Activated T-helper 17 cell treated with anti-CD3 and anti-CD28 coated beads, Interleukin-2, amount 50 U/mL, for 72 hours (primary cell): Measurements from ENCODE around the gene PARD3B. TPM values are rescaled to one million over a fixed set of nuclear protein-coding genes. Genes with fewer than 3 reads are reported as not detected.
A peak's percentile ranks its signal among the peaks of the same experiment; 100 is the strongest.

ENCODE experiments used
- ATAC-seq: fragments of 150-1000 bp; cut with Tn5 transposase; replicated peaks from 2 replicates; pipeline ENCODE4 v1.10.0; 2021; ENCODE audit warnings: mild to moderate bottlenecking, moderate library complexity
- H3K27ac Mint-ChIP-seq: one replicate; pipeline ENCODE4 v1.8.0; 2022; ENCODE audit warnings: mixed read lengths
- H3K27me3 Mint-ChIP-seq: one replicate; pipeline ENCODE4 v1.8.0; 2022; ENCODE audit warnings: mixed read lengths
- H3K36me3 Mint-ChIP-seq: one replicate; pipeline ENCODE4 v1.8.0; 2022; ENCODE audit warnings: low read depth, mild to moderate bottlenecking, mixed read lengths
- H3K4me1 Mint-ChIP-seq: one replicate; pipeline ENCODE4 v1.8.0; 2022; ENCODE audit warnings: mixed read lengths
- H3K4me3 Mint-ChIP-seq: one replicate; pipeline ENCODE4 v1.8.0; 2022; ENCODE audit warnings: mild to moderate bottlenecking, mixed read lengths
- H3K9me3 Mint-ChIP-seq: one replicate; pipeline ENCODE4 v1.8.0; 2022; ENCODE audit warnings: mixed read lengths
- total RNA-seq, 2 donors: library from RNA; stranded (reverse); gene quantifications; one replicate each; pipeline ENCODE4 v1.2.3, GENCODE V29; 2022

The PARD3B gene
- total RNA-seq, 2 donors from 2014 or later: 0.29 to 1.5 TPM

DNA sequence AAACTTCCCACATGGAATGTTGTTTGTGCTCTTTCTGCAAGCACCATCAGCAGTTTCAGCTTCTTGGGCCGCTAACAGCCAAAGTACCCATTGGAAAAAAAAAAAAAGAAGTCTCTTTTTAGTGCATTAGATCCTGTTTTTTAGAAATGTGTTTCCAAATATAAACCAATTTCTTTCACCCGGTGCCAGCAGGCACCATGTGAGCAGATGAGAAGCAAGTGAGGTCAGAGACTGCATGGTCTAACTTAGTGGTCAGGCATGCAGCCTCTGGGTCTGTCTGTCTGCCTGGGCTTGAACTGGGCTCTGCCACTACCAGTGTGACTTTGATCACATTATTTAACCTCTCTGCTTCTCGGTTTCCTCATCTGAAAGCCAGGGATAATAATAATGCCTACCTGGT is 1061.9 kb downstream of the PARD3B start:
- Mint-ChIP-seq H3K36me3 (no peaks in the 10 kb centered on the region), H3K27ac (no peak overlapping the region), H3K4me3 (no peak overlapping the region), H3K9me3 (peaks cover 21% of the 10 kb centered on the region), H3K27me3 (peaks cover 31% of the 10 kb centered on the region), H3K4me1 (no peaks in the 10 kb centered on the region)
- ATAC-seq: no peak

GRCh38 chr2:205609113-205609512 is 1063.8 kb downstream of the PARD3B start:
- no peaks in the 10 kb centered on the region for H3K36me3 Mint-ChIP-seq
- peaks cover 9% of the 10 kb centered on the region for H3K9me3 Mint-ChIP-seq
- H3K4me1 Mint-ChIP-seq: no peaks in the 10 kb centered on the region
- H3K4me3 Mint-ChIP-seq: no peak overlapping the region
- peaks cover 31% of the 10 kb centered on the region for H3K27me3 Mint-ChIP-seq
- no peak overlapping the region for H3K27ac Mint-ChIP-seq
- no peak for ATAC-seq

DNA sequence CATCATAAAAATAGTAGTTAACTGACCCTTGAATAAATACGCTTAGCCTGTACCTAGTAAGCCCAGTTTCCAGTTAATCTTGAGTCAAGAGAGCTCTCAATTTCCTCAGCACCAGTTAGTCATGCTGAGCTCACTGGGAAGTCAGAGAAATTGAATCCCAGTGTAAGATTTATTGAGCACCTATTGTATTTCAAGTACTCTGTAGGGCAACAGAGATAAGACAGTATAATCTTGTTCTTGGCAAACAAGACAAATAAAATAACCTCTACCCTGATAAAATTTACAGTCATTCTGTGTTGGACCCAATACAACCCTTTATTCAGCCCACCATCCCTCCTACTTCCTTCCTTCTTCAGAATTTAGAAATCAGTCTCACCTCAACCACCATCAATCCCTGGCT is 1065.2 kb downstream of the PARD3B start:
- H3K36me3 Mint-ChIP-seq: no peaks in the 10 kb centered on the region
- peaks cover 25% of the 10 kb centered on the region for H3K27me3 Mint-ChIP-seq
- no peak overlapping the region for H3K4me3 Mint-ChIP-seq
- no peak for ATAC-seq
- H3K27ac Mint-ChIP-seq: no peak overlapping the region
- no peaks in the 10 kb centered on the region for H3K4me1 Mint-ChIP-seq
- peaks cover 4% of the 10 kb centered on the region for H3K9me3 Mint-ChIP-seq

DNA sequence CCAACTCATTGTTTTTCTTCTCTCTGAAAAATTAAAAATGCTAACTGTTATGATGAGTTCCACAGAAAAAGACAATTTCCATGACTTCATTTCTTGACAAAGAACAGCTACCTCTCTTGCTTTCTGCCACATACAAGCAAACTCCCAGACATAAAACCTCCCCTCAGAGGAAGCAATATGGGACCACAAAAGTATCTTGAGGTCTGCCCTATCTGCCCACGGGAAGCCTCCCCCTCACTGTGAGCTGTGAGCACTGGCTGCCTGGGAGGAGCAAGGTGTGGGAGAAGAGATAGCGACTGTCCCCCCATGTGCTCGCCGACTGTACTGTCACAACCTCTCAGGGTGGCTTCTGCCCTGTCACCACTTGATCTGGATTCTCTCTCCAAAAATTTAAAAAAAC is 1067.4 kb downstream of the PARD3B start:
- H3K4me1 Mint-ChIP-seq: no peaks in the 10 kb centered on the region

DNA sequence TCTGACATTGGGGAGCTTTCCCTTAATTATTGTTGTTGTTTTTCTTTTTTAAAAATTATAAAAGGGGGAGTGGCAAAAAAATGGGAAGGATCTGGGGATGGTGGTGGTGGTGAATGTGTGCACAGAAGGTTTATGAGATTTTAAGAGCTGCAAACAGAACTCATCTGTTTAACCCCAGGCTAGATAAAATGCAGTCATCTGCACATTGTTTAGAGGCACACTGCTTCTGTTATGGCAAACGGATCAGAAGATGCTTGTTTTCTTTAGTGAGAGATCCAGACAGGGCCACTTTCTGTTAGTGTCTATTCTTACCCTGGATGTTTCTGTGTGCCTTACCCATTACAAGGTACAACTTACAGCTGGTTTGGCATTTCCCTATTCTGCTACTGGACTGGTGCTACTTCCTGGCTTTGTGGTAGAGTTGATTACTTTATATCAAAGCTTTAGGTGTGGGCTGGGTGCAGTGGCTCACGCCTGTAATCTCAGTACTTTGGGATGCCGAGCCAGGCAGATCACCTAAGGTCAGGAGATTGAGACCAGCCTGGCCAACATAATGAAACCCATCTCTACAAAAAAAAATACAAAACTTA is 1068.8 kb downstream of the PARD3B start:
- no peaks in the 10 kb centered on the region for H3K4me1 Mint-ChIP-seq
- ATAC-seq: peak; percentile 2
- no peak overlapping the region for H3K27ac Mint-ChIP-seq

More for the DNA sequence above, 1067.4 kb downstream of the PARD3B start:
- peaks cover 20% of the 10 kb centered on the region for H3K27me3 Mint-ChIP-seq
- H3K9me3 Mint-ChIP-seq: no peaks in the 10 kb centered on the region
- ATAC-seq: peak; percentile 89
- no peaks in the 10 kb centered on the region for H3K36me3 Mint-ChIP-seq
- H3K27ac Mint-ChIP-seq: peak overlapping the region; percentile 15
- H3K4me3 Mint-ChIP-seq: peak overlapping the region; percentile 7

DNA sequence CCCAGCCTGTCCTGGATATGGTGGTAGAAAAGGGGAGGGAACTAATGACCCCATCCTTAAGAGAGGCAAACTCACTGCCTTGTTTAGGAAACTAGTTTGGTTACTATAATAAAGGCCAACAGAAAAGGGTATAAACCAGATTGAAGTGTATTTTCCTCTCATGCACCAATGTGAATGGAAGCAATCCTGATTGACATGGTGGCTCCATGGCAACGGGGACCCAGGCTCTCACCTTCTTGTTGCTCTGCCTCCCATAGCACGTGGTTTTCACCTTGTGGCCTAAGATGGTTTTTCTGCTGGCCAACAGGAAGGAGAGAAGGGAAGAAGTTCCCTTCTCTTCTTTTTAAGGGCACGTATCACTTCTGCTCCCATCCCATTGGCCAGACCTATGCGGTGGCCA is 1069.7 kb downstream of the PARD3B start:
- H3K9me3 Mint-ChIP-seq: no peaks in the 10 kb centered on the region
- H3K4me3 Mint-ChIP-seq: no peak overlapping the region
- H3K27ac Mint-ChIP-seq: no peak overlapping the region
- ATAC-seq: no peak
- no peaks in the 10 kb centered on the region for H3K36me3 Mint-ChIP-seq
- peaks cover 11% of the 10 kb centered on the region for H3K27me3 Mint-ChIP-seq
- no peaks in the 10 kb centered on the region for H3K4me1 Mint-ChIP-seq

More for the DNA sequence above, 1068.8 kb downstream of the PARD3B start:
- Mint-ChIP-seq H3K4me3 (no peak overlapping the region), H3K27me3 (peaks cover 15% of the 10 kb centered on the region), H3K9me3 (no peaks in the 10 kb centered on the region), H3K36me3 (no peaks in the 10 kb centered on the region)

- Mint-ChIP-seq H3K27me3 (no peaks in the 10 kb centered on the region), H3K36me3 (no peaks in the 10 kb centered on the region), H3K9me3 (no peaks in the 10 kb centered on the region), H3K27ac (no peak overlapping the region), H3K4me1 (no peaks in the 10 kb centered on the region), H3K4me3 (no peak overlapping the region)
- no peak for ATAC-seq
These were observed 1072.6 kb downstream of the PARD3B start for GRCh38 chr2:205617905-205618304.

DNA sequence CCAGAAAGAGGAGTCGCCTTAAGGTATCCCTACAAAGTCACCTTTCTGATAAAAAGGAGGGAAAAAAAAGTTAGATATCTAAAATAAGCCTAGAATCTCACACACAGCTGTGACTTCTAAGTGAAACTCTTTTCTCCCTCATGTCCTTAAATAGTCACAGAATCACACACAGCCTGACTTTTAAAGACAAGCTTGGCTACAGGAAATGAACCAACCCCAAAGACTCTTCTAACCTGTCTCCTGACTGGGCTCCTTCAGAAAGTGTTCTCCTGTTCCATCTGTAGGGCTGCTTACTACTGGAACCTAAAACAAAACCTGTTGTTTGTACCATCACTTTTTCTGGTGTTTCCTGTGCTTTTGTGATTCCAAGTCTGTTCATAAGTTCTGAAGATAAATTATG is 1074.3 kb downstream of the PARD3B start:
- no peaks in the 10 kb centered on the region for H3K4me1 Mint-ChIP-seq
- H3K27ac Mint-ChIP-seq: no peak overlapping the region
- no peaks in the 10 kb centered on the region for H3K27me3 Mint-ChIP-seq
- H3K36me3 Mint-ChIP-seq: no peaks in the 10 kb centered on the region
- H3K9me3 Mint-ChIP-seq: no peaks in the 10 kb centered on the region
- no peak for ATAC-seq
- H3K4me3 Mint-ChIP-seq: no peak overlapping the region

DNA sequence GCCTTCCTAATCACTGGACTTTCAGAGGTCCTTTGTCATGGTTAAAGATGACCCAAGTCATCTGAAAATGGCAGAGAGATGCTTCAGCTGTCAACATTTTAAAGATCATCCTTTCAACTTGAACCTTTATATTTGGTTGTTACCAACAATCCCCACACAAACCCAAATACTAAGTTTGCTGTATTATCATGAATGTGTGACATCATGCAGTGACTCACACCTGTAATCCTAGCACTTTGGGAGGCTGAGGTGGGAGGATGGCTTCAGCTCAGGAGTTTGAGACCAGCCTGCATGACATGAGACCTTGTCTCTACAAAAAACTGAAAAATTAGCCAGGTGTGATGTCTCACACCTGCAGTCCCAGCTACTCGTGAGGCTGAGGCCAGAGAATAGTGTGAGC is 1081.8 kb downstream of the PARD3B start:
- Mint-ChIP-seq H3K4me1 (no peaks in the 10 kb centered on the region), H3K36me3 (no peaks in the 10 kb centered on the region), H3K27me3 (no peaks in the 10 kb centered on the region), H3K4me3 (no peak overlapping the region), H3K9me3 (no peaks in the 10 kb centered on the region), H3K27ac (no peak overlapping the region)
- no peak for ATAC-seq

- Mint-ChIP-seq H3K4me1 (no peaks in the 10 kb centered on the region), H3K9me3 (no peaks in the 10 kb centered on the region), H3K36me3 (no peaks in the 10 kb centered on the region), H3K27me3 (no peaks in the 10 kb centered on the region), H3K4me3 (no peak overlapping the region), H3K27ac (no peak overlapping the region)
- ATAC-seq: no peak
These were observed 1083.1 kb downstream of the PARD3B start for GRCh38 chr2:205628422-205628821.

DNA sequence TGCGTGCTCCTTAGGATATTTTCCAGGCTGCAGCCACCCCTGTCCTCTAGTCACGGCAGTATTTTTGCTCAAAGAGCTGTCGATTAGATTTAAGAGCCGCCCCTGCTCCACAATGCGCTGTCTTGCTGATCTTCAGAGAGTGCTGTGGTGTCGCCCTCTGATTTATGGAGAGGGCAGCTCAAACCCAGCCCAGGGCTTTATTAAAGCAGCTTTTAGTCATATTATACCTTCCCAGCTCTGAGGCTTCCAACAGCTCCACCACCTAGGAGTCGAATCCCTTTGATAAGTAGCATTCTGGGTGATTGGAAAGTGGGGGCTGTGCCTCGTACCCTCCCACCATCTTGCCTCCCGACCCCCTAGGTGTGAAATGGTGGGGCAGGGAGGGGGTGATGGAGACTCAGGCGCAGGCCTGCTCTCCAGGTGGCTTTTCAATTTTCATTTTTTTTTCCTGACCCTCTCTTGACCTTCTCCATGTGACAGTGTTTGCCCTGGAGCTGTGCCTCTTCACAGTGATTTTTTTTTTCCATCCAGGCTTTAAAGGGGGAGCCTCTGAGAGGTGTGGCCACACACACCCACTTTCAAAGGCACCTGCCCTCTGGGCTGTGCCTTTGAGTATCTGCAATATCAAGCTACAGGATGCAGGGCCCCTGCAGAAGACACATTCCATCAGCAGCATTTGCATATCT is 1084.0 kb downstream of the PARD3B start:
- Mint-ChIP-seq H3K27me3 (no peaks in the 10 kb centered on the region), H3K27ac (no peak overlapping the region), H3K9me3 (no peaks in the 10 kb centered on the region), H3K36me3 (no peaks in the 10 kb centered on the region), H3K4me3 (no peak overlapping the region), H3K4me1 (no peaks in the 10 kb centered on the region)
- ATAC-seq: no peak

DNA sequence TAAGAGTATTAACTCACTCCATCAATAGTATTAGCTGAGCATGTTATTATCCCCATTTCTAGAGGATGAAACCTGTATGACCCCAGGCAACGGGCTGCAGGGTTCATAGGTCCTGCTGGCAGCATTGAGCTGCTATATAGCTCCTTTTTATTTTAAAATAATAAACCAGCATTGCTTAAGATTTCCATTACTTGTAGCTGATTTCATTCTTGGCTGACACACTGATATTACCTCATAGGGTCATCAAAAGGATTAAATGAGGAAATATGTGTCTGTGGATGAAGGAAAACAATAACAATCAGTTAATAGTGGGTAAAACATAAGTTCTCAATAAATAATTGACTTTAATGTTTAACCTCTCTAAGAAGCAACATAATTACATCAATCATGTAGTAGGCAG is 1088.7 kb downstream of the PARD3B start:
- no peak for ATAC-seq
- Mint-ChIP-seq H3K4me3 (no peak overlapping the region), H3K27me3 (no peaks in the 10 kb centered on the region), H3K4me1 (no peaks in the 10 kb centered on the region), H3K36me3 (no peaks in the 10 kb centered on the region), H3K9me3 (no peaks in the 10 kb centered on the region), H3K27ac (no peak overlapping the region)

- Mint-ChIP-seq H3K9me3 (no peaks in the 10 kb centered on the region), H3K36me3 (no peaks in the 10 kb centered on the region), H3K4me3 (no peak overlapping the region), H3K4me1 (no peaks in the 10 kb centered on the region), H3K27ac (no peak overlapping the region), H3K27me3 (no peaks in the 10 kb centered on the region)
- ATAC-seq: peak; percentile 35
These were observed 1091.5 kb downstream of the PARD3B start for GRCh38 chr2:205636549-205637319.

DNA sequence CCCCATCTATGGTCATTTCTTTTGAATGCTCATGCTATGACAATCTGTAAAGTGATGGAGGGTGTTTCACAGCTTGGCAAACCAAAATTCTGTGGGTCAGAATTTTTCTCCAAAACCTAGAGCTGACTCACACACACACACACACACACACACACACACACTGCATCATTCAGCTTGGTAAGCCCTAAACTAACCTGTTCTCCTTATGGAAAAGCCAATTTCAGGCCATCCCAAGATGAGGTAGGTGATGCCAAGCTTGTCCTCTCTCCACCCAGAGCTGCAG is 1092.0 kb downstream of the PARD3B start:
- ATAC-seq: no peak
- Mint-ChIP-seq H3K27me3 (peaks cover 4% of the 10 kb centered on the region), H3K9me3 (no peaks in the 10 kb centered on the region), H3K4me3 (no peak overlapping the region), H3K4me1 (no peaks in the 10 kb centered on the region), H3K36me3 (no peaks in the 10 kb centered on the region), H3K27ac (no peak overlapping the region)
